ENCODE measurements around the gene CYP2C8.

The CYP2C8 gene

DNA sequence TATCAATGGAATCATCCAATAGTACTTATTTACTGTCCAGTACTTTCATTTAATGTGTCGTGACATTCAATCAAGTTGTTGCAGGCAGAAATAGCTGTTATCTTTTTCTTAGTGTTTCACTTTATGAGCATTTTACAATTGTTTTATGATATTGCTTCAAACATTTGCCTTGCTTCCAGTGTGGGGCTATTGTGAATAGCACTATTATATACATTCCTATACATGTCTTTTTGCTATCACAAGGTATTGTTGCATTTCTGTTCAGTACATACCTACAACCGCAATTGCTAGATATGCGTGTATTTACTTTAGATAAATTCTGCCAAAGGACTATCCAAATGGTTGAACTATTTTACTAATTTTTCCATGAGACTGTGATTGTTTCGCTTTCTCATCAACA lies 34.9 kb downstream of the CYP2C8 start:
- DNase-seq (no peak), ATAC-seq (replicated peaks) (no peak)
- Mint-ChIP-seq H3K4me3 (no peak overlapping the region), H3K27ac (no peak overlapping the region), H3K27me3 (no peaks in the 10 kb centered on the region), H3K9me3 (peaks cover 2 to 9% of the 10 kb centered on the region in 2 donors), H3K36me3 (ENCODE audit: insufficient read depth) (no peaks in the 10 kb centered on the region), H3K4me1 (ENCODE audit: low read depth in 2 of 2) (no peaks in the 10 kb centered on the region)

DNA sequence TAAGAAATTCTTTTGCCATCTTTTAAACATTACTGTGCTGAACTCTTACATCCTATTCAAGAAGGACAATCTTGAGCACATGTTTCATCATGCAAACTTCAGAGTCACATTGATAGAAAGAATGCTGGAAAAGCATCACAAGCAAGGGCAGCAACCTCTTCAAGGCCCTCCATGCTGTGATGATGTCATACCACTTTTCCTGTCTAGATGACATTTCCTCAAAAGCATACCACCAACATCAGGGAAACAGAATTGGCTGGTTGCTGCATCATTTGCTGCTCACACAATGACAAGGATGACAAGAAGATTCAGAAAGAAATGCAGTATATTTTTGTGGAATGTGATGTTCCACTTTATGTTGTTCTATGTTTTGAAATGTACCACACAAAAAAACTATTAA lies 37.6 kb downstream of the CYP2C8 start:
- DNase-seq = no peak
- Mint-ChIP-seq H3K27me3 (no peaks in the 10 kb centered on the region), H3K36me3 (ENCODE audit: insufficient read depth) (no peaks in the 10 kb centered on the region), H3K27ac (no peak overlapping the region), H3K4me1 (ENCODE audit: low read depth in 2 of 2) (no peaks in the 10 kb centered on the region), H3K9me3 (peaks cover 1 to 9% of the 10 kb centered on the region in 2 donors), H3K4me3 (no peak overlapping the region)
- ATAC-seq (replicated peaks) = no peak

DNA sequence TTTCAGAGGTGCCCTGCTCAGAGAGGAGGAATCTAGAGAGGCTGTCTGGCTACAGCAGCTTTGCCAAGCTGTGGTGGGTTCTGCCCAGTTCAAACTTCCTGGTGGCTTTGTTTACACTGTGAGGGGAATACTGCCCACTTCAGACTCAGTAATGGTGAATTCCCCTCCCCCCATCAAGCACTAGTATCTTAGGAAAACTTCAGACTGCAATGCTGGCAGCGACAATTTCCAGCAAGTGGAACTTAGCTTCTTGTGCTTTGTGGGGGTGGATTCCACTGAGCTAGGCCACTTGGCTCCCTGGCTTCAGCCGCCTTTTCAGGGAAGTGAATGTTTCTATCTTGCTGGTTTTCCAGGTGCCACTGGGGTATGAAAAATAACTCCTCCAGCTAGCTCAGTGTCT lies 42.8 kb downstream of the CYP2C8 start:
- H3K4me3 Mint-ChIP-seq = no peak overlapping the region
- no peaks in the 10 kb centered on the region for H3K27me3 Mint-ChIP-seq
- ATAC-seq (replicated peaks) (no peak), DNase-seq (no peak)
- H3K9me3 Mint-ChIP-seq = peaks cover 5 to 12% of the 10 kb centered on the region in 2 donors
- H3K27ac Mint-ChIP-seq = no peak overlapping the region
- no peaks in the 10 kb centered on the region for H3K4me1 Mint-ChIP-seq (ENCODE audit: low read depth in 2 of 2)
- H3K36me3 Mint-ChIP-seq (ENCODE audit: insufficient read depth) = no peaks in the 10 kb centered on the region

DNA sequence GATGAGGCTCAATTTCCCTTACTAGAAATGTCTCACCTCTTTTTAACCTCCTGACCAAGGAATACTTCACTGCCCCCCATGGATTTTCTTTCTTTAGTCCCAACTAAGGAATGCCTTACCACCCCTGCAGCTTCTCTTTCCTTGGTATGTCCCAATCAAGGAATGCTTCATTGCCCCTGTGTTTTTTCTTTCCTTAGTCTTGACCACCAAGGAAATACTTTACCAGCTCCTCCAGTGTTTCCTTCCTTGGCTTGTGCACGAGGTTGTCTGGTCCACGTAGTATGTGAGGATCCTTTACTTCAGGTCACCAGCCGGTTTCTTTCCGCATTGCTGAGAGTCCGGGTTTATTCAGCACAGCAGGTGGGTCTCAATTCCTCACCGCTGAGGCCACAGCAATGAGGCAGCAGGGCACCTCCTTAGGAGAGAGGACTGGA lies 71.5 kb downstream of the CYP2C8 start:
- H3K27ac Mint-ChIP-seq = no peak overlapping the region
- H3K27me3 Mint-ChIP-seq = no peaks in the 10 kb centered on the region
- H3K9me3 Mint-ChIP-seq = peaks cover 0 to 3% of the 10 kb centered on the region in 2 donors
- H3K4me3 Mint-ChIP-seq = no peak overlapping the region
- H3K36me3 Mint-ChIP-seq (ENCODE audit: insufficient read depth) = no peaks in the 10 kb centered on the region
- ATAC-seq (replicated peaks) (no peak), DNase-seq (no peak)
- H3K4me1 Mint-ChIP-seq (ENCODE audit: low read depth in 2 of 2) = no peaks in the 10 kb centered on the region

DNA sequence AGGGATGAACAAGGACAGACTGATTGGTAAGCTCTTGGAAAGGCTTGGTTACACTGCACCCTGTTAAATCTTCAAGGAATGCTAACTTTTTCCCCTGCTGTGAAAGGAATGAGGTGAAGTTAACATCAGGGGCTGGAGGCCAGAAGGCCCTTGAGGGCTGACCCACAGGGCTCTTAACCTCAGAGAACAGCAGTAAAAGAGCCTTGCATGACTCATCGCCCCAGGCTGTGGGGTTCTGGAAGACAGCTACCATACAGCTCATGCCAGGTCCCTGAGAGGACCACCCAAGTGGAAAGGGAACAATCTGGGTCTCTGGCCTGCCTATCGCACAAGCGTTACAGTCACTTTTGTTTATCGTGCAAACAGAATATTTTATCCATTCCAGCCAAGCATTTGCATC lies 76.5 kb downstream of the CYP2C8 start:
- H3K27me3 Mint-ChIP-seq = no peaks in the 10 kb centered on the region
- ATAC-seq (replicated peaks) = no peak
- no peaks in the 10 kb centered on the region for H3K4me1 Mint-ChIP-seq (ENCODE audit: low read depth in 2 of 2)
- peaks cover 6 to 9% of the 10 kb centered on the region in 2 donors for H3K9me3 Mint-ChIP-seq
- DNase-seq = no peak
- no peaks in the 10 kb centered on the region for H3K36me3 Mint-ChIP-seq (ENCODE audit: insufficient read depth)
- H3K27ac Mint-ChIP-seq = no peak overlapping the region
- H3K4me3 Mint-ChIP-seq = no peak overlapping the region

DNA sequence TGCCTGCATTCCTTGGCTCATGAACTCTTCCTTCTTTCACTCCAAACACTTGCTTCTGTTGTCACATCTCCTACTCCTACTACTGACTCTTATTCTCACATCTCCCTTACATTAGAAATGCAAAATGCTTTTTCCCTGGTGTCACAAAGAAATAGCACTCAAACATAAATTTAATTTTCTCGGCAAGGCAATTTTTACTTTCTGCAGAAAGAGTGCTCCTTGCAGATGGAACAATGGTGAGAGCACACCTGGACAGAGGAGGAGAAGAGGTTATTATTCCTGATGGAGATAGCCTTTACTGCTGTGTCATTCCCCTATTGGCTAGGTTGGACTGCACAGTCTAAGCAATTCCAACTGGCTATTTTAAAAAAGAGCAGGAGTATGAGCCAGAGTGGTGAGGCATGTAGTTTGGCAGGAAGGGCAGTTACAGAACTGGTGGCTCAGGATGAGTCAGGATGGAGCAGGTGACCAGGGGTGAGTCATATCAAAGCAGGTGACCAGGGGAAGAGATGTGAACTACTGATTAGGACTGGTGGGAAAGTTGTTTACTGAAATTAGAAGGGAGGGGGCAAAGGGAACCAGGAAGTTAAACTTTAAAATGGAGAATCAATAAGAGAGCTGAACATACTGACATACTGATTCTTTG lies 77.9 kb downstream of the CYP2C8 start:
- Mint-ChIP-seq H3K4me1 (ENCODE audit: low read depth in 2 of 2) (no peaks in the 10 kb centered on the region), H3K27me3 (no peaks in the 10 kb centered on the region), H3K36me3 (ENCODE audit: insufficient read depth) (no peaks in the 10 kb centered on the region), H3K9me3 (peaks cover 10 to 14% of the 10 kb centered on the region in 2 donors), H3K27ac (no peak overlapping the region), H3K4me3 (no peak overlapping the region)
- DNase-seq = no peak
- ATAC-seq (replicated peaks) = no peak

DNA sequence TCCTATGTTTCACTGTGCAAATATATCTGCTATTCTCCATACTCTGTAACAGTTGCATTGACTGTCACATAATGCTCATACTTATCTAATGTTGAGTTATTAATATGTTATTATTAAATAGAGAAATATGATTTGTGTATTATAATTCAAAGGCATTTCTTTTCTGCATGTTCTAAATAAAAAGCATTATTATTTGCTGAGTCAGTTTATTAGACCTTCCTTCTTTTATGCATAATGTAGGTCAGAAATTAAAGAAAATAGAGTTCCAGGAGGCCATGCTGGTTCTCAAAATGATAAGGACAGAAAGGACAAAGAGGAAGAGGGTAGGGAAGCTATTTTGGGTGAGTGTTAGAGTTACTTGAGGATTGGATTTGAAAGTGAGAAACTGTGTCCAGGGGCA lies 80.1 kb downstream of the CYP2C8 start:
- no peaks in the 10 kb centered on the region for H3K4me1 Mint-ChIP-seq (ENCODE audit: low read depth in 2 of 2)
- no peak overlapping the region for H3K4me3 Mint-ChIP-seq
- no peaks in the 10 kb centered on the region for H3K27me3 Mint-ChIP-seq
- H3K9me3 Mint-ChIP-seq = peaks cover 15 to 19% of the 10 kb centered on the region in 2 donors
- DNase-seq (no peak), ATAC-seq (replicated peaks) (no peak)
- H3K36me3 Mint-ChIP-seq (ENCODE audit: insufficient read depth) = no peaks in the 10 kb centered on the region
- H3K27ac Mint-ChIP-seq = no peak overlapping the region

Measured in effector memory CD8-positive, alpha-beta T cell (primary cell).